ENCODE measurements around the gene TRIP12. TPM values are rescaled to one million over a fixed set of nuclear protein-coding genes. Genes with fewer than 3 reads are reported as not detected.

TRIP12 gene
- total and polyA plus RNA-seq, 2 of the 13 experiments (the other 11 are each of a cell fraction or from before 2014, with no cell fraction given): 72.1 to 153 TPM

DNA sequence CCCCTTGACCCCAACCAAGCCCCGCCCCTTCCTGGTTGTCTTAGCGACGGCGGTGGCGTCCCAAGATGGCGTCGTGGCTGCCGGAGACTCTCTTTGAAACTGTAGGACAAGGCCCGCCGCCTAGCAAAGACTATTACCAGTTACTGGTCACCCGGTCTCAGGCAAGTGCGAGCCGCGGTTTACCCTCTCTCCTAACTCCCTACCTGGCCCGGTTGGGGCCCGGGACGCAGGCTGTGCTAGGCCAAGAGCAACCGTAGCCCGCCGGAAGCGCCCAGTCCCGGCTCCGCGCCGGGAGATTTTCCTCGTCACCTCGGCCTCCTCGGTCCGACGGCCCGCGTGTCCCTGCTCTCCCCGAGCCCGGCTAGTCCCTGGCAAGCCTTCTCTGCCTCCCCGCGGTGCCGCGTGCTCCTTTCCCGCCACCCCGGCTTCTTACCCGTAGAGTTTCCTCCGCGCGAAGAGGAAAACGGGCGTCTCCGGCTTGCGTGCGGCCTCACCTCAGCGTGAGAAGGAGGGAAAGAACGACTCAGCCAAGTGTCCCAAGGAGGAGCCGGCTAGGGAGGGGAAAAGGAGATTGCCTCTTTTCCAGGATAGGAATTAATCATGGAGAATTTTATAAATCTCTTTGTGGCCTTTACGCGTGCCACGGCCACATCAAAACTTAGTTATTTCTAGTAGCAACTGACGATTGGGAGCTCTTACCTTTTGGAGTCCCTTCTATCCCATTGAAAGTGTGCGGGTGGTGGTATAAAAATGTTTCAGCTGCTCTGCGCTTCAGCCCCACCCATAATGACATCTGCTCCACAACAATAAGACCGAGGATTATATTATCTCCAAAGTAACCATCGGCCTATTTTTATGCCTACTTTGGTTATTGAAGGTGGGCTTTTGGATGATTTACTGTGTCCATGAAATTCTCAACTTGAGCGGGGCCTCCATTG lies 909 bp upstream of the TRIP12 start, which contains the start of gene FBXO36 (continued):
- TF ChIP-seq NFATC3 (CRISPR knock-in tag; IDR thresholded peaks at IDR 0.05) (0 out of 2 replicates have a peak, but pooled peaks have one; percentile 69), GZF1 (CRISPR knock-in tag; IDR thresholded peaks at IDR 0.05) (0 out of 2 replicates have a peak, but pooled peaks have one; percentile 38), JUND (CRISPR knock-in tag; IDR thresholded peaks at IDR 0.05) (0 out of 2 replicates have a peak, but pooled peaks have one; percentile 27), NPAS2 (CRISPR knock-in tag; IDR thresholded peaks at IDR 0.05; ENCODE audit: borderline replicate concordance) (no peak), FOXK1 (CRISPR knock-in tag; IDR thresholded peaks at IDR 0.05; ENCODE audit: borderline replicate concordance, low read depth) (no peak), MEIS1 (CRISPR knock-in tag; IDR thresholded peaks at IDR 0.05; ENCODE audit: borderline replicate concordance) (no peak), MAFF (IDR thresholded peaks at IDR 0.05; ENCODE audit: low read depth, low read length) (no peak), MAFK (conservative IDR thresholded peaks at IDR 0.05 in 1 of 2, IDR thresholded peaks at IDR 0.05 in 1 of 2; ENCODE audit: low read length in 2 of 2) (no peak), ZNF263 (CRISPR knock-in tag; IDR thresholded peaks at IDR 0.05) (peak; percentile 62; the same call in 1 of the 2 replicates), ZSCAN9 (CRISPR knock-in tag; IDR thresholded peaks at IDR 0.05; ENCODE audit: borderline replicate concordance) (no peak), ZNF572 (CRISPR knock-in tag; IDR thresholded peaks at IDR 0.05) (0 out of 2 replicates have a peak, but pooled peaks have one; percentile 21), FLYWCH1 (CRISPR knock-in tag; IDR thresholded peaks at IDR 0.05) (no peak), ZNF75D (CRISPR knock-in tag; IDR thresholded peaks at IDR 0.05; ENCODE audit: borderline replicate concordance) (peak; percentile 11; the same call in 1 of the 2 replicates), ZBTB21 (CRISPR knock-in tag; IDR thresholded peaks at IDR 0.05) (no peak), ZNF605 (CRISPR knock-in tag; IDR thresholded peaks at IDR 0.05) (peak; percentile 82), NR3C1 (CRISPR knock-in tag; IDR thresholded peaks at IDR 0.05) (0 out of 2 replicates have a peak, but pooled peaks have one; percentile 45), ZNF251 (CRISPR knock-in tag; IDR thresholded peaks at IDR 0.05) (no peak), NR2F2 (IDR thresholded peaks at IDR 0.05; ENCODE audit: borderline replicate concordance, low read depth) (no peak), ETV6 (CRISPR knock-in tag; conservative IDR thresholded peaks at IDR 0.05) (no peak; the same call in 1 of the 2 replicates), TOE1 (CRISPR knock-in tag; IDR thresholded peaks at IDR 0.05) (peak; percentile 32; the same call in 1 of the 2 replicates), NR2C2 (CRISPR knock-in tag; IDR thresholded peaks at IDR 0.05; ENCODE audit: borderline replicate concordance) (peak; percentile 96)
- TF ChIP-seq, protein P1, sequence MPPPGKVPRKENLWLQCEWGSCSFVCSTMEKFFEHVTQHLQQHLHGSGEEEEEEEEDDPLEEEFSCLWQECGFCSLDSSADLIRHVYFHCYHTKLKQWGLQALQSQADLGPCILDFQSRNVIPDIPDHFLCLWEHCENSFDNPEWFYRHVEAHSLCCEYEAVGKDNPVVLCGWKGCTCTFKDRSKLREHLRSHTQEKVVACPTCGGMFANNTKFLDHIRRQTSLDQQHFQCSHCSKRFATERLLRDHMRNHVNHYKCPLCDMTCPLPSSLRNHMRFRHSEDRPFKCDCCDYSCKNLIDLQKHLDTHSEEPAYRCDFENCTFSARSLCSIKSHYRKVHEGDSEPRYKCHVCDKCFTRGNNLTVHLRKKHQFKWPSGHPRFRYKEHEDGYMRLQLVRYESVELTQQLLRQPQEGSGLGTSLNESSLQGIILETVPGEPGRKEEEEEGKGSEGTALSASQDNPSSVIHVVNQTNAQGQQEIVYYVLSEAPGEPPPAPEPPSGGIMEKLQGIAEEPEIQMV (CRISPR knock-in tag; IDR thresholded peaks at IDR 0.05; ENCODE audit: low read depth): no peak; the same call in 1 of the 2 replicates
- TF ChIP-seq, protein P2, sequence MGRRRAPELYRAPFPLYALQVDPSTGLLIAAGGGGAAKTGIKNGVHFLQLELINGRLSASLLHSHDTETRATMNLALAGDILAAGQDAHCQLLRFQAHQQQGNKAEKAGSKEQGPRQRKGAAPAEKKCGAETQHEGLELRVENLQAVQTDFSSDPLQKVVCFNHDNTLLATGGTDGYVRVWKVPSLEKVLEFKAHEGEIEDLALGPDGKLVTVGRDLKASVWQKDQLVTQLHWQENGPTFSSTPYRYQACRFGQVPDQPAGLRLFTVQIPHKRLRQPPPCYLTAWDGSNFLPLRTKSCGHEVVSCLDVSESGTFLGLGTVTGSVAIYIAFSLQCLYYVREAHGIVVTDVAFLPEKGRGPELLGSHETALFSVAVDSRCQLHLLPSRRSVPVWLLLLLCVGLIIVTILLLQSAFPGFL (CRISPR knock-in tag; IDR thresholded peaks at IDR 0.05): no peak; the same call in 1 of the 2 replicates
- TF ChIP-seq, protein P3, sequence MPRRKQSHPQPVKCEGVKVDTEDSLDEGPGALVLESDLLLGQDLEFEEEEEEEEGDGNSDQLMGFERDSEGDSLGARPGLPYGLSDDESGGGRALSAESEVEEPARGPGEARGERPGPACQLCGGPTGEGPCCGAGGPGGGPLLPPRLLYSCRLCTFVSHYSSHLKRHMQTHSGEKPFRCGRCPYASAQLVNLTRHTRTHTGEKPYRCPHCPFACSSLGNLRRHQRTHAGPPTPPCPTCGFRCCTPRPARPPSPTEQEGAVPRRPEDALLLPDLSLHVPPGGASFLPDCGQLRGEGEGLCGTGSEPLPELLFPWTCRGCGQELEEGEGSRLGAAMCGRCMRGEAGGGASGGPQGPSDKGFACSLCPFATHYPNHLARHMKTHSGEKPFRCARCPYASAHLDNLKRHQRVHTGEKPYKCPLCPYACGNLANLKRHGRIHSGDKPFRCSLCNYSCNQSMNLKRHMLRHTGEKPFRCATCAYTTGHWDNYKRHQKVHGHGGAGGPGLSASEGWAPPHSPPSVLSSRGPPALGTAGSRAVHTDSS (CRISPR knock-in tag; conservative IDR thresholded peaks at IDR 0.05): no peak
- TF ChIP-seq, protein P4, sequence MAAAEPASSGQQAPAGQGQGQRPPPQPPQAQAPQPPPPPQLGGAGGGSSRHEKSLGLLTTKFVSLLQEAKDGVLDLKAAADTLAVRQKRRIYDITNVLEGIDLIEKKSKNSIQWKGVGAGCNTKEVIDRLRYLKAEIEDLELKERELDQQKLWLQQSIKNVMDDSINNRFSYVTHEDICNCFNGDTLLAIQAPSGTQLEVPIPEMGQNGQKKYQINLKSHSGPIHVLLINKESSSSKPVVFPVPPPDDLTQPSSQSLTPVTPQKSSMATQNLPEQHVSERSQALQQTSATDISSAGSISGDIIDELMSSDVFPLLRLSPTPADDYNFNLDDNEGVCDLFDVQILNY (CRISPR knock-in tag; conservative IDR thresholded peaks at IDR 0.05): 0 out of 2 replicates have a peak, but pooled peaks have one; percentile 23
